ENCODE measurements around the gene SSBP3. TPM values are rescaled to one million over a fixed set of nuclear protein-coding genes. Genes with fewer than 3 reads are reported as not detected.

SSBP3 gene
- total and polyA plus RNA-seq, 9 of the 15 experiments (the other 6 are each of a cell fraction or from before 2014, with no cell fraction given) = 8.7 to 108 (median 33.8) TPM

DNA sequence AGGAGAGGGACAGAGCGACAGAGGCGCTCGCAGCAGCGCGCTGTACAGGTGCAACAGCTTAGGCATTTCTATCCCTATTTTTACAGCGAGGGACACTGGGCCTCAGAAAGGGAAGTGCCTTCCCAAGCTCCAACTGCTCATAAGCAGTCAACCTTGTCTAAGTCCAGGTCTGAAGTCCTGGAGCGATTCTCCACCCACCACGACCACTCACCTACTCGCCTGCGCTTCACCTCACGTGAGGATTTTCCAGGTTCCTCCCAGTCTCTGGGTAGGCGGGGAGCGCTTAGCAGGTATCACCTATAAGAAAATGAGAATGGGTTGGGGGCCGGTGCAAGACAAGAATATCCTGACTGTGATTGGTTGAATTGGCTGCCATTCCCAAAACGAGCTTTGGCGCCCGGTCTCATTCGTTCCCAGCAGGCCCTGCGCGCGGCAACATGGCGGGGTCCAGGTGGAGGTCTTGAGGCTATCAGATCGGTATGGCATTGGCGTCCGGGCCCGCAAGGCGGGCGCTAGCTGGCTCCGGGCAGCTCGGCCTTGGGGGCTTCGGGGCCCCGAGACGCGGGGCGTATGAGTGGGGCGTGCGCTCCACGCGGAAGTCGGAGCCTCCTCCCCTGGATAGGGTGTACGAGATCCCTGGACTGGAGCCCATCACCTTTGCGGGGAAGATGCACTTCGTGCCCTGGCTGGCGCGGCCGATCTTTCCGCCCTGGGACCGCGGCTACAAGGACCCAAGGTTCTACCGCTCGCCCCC is 206.3 kb downstream of the SSBP3 start, which contains the start of the genes CYB5RL and MRPL37 (continued):
- TF ChIP-seq ZBTB49 (CRISPR knock-in tag; IDR thresholded peaks at IDR 0.05; ENCODE audit: borderline replicate concordance) = no peak
- 0 out of 2 replicates have a peak, but pooled peaks have one; percentile 47 for TF ChIP-seq ZBTB17 (CRISPR knock-in tag; IDR thresholded peaks at IDR 0.05)
- no peak for TF ChIP-seq ATF1 (CRISPR knock-in tag; IDR thresholded peaks at IDR 0.05)
- peak; percentile 89 for TF ChIP-seq ATF1 (tag; IDR thresholded peaks at IDR 0.05)
- no peak for TF ChIP-seq SNRNP70 (optimal IDR thresholded peaks at IDR 0.05; ENCODE audit: low read depth, low read length)
- TF ChIP-seq MAZ (CRISPR knock-in tag; conservative IDR thresholded peaks at IDR 0.05 in 1 of 2, IDR thresholded peaks at IDR 0.05 in 1 of 2) = 0 out of 4 replicates have a peak, but pooled peaks of 1 of the 2 experiments have one; percentile 53
- TF ChIP-seq, protein P1, sequence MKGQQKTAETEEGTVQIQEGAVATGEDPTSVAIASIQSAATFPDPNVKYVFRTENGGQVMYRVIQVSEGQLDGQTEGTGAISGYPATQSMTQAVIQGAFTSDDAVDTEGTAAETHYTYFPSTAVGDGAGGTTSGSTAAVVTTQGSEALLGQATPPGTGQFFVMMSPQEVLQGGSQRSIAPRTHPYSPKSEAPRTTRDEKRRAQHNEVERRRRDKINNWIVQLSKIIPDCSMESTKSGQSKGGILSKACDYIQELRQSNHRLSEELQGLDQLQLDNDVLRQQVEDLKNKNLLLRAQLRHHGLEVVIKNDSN (CRISPR knock-in tag; IDR thresholded peaks at IDR 0.05) = peak; percentile 73
- TF ChIP-seq TOE1 (IDR thresholded peaks at IDR 0.05; ENCODE audit: borderline replicate concordance) = 0 out of 2 replicates have a peak, but pooled peaks have one; percentile 38
- TF ChIP-seq TOE1 (CRISPR knock-in tag; IDR thresholded peaks at IDR 0.05; ENCODE audit: borderline replicate concordance, low read depth) = no peak
- TF ChIP-seq, protein P2, sequence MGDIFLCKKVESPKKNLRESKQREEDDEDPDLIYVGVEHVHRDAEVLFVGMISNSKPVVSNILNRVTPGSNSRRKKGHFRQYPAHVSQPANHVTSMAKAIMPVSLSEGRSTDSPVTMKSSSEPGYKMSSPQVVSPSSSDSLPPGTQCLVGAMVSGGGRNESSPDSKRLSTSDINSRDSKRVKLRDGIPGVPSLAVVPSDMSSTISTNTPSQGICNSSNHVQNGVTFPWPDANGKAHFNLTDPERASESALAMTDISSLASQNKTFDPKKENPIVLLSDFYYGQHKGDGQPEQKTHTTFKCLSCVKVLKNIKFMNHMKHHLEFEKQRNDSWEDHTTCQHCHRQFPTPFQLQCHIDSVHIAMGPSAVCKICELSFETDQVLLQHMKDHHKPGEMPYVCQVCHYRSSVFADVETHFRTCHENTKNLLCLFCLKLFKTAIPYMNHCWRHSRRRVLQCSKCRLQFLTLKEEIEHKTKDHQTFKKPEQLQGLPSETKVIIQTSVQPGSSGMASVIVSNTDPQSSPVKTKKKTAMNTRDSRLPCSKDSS (IDR thresholded peaks at IDR 0.05; ENCODE audit: low read depth, partially characterized antibody) = no peak
- TF ChIP-seq ZNF561 (CRISPR knock-in tag; conservative IDR thresholded peaks at IDR 0.05) = no peak
- peak; percentile 75 for TF ChIP-seq CREB1 (IDR thresholded peaks at IDR 0.05)
- TF ChIP-seq CREB1 (CRISPR knock-in tag; IDR thresholded peaks at IDR 0.05) = peak; percentile 51
- peak; percentile 40; the same call in 1 of the 2 replicates for TF ChIP-seq JUND (IDR thresholded peaks at IDR 0.05; ENCODE audit: borderline replicate concordance, low read depth, low read length)
- peak; percentile 10; the same call in 1 of the 3 replicates for TF ChIP-seq JUND (tag; IDR thresholded peaks at IDR 0.05; ENCODE audit: borderline replicate concordance, low read depth, low read length)
- no peak for TF ChIP-seq RBM34 (IDR thresholded peaks at IDR 0.05; ENCODE audit: borderline replicate concordance, insufficient read depth, low read length)
- TF ChIP-seq MTA3 (IDR thresholded peaks at IDR 0.05; ENCODE audit: borderline replicate concordance) = peak; percentile 54; the same call in 1 of the 2 replicates
- 0 out of 2 replicates have a peak, but pooled peaks have one; percentile 38 for TF ChIP-seq PTBP1 (IDR thresholded peaks at IDR 0.05; ENCODE audit: low read depth, low read length)
